Kidney (tissue), 14 donors: ENCODE data around the gene DNAAF5. TPM values are rescaled to one million over a fixed set of nuclear protein-coding genes. Genes with fewer than 3 reads are reported as not detected.

ENCODE experiments used
- DNase-seq, 5 donors: peaks; one replicate each; pipeline ENCODE4 v3.0.0-alpha.2; 2013 to 2020
- FAIRE-seq: peaks from 2 replicates; lab custom pipeline; 2012; peaks lifted over from hg19 to GRCh38; lab: Jason Lieb, UNC
- H3K27ac ChIP-seq, 2 donors: one replicate each; pipeline ENCODE4 v1.7.0; 2013; ENCODE audit warnings: low read depth in 2 of 2, low read length in 2 of 2, inconsistent platforms in 1 of 2
- H3K27me3 ChIP-seq: one replicate; pipeline ENCODE4 v1.7.1; 2013; ENCODE audit warnings: low read length, inconsistent platforms; ENCODE audit not compliant: control insufficient read depth, insufficient read depth
- H3K36me3 ChIP-seq, 3 donors: one replicate each; pipeline versions ENCODE4 v1.7.0 to v1.7.1; 2013; ENCODE audit warnings: low read length in 3 of 3, control low read depth in 1 of 3, inconsistent platforms in 1 of 3; ENCODE audit not compliant: insufficient read depth in 3 of 3, control insufficient read depth in 2 of 3
- H3K4me1 ChIP-seq, 3 donors: one replicate each; pipeline versions ENCODE4 v1.7.0 to v1.7.1; 2013; ENCODE audit warnings: low read length in 3 of 3, inconsistent platforms in 1 of 3, low read depth in 1 of 3; ENCODE audit not compliant: control insufficient read depth in 2 of 3, insufficient read depth in 2 of 3
- H3K4me3 ChIP-seq, 3 donors: one replicate each; pipeline versions ENCODE4 v1.7.0 to v1.8.1; 2013; ENCODE audit warnings: low read length in 3 of 3, control low read depth in 1 of 3, inconsistent platforms in 1 of 3
- H3K9ac ChIP-seq, 3 donors: one replicate each; pipeline versions ENCODE4 v1.7.0 to v1.7.1; 2013; ENCODE audit warnings: low read length in 3 of 3, control low read depth in 1 of 3, inconsistent platforms in 1 of 3
- H3K9me3 ChIP-seq, 3 donors: one replicate each; pipeline versions ENCODE4 v1.7.0 to v1.7.1; 2013; ENCODE audit warnings: low read length in 3 of 3, control low read depth in 1 of 3, inconsistent platforms in 1 of 3; ENCODE audit not compliant: control insufficient read depth in 2 of 3, insufficient read depth in 1 of 3
- intact Hi-C: fragments of 100-400 bp; cut with DNase I; formaldehyde crosslinking; loops from one replicate; pipeline ENCODE4 v1.11.1; 2022
- polyA plus RNA-seq: library from polyadenylated mRNA; stranded (reverse); fragments of 350-450 nt; fragmentation: Illumina TruSeq; extraction: RNeasy Lipid Tissue Mini Kit (QIAGEN cat#74804); gene quantifications from one replicate; pipeline ENCODE4 v1.2.3, GENCODE V29; 2014; ENCODE audit warnings: low read depth, low replicate concordance; ENCODE audit not compliant: insufficient read depth
- total RNA-seq: library from RNA; stranded (reverse); fragmentation: NEBNext Ultra II Directional; extraction: Animal tissue kit (Norgen Biotek cat#: 25700); gene quantifications from one replicate; pipeline ENCODE4 v1.2.1, GENCODE V29; 2021
- TF ChIP-seq, protein P1 (sequence below): IDR thresholded peaks from 3 replicates; pipeline ENCODE4 v1.5.1; 2012; ENCODE audit warnings: mild to moderate bottlenecking, moderate library complexity, borderline replicate concordance; ENCODE audit not compliant: insufficient read depth; ENCODE audit errors: extremely low read depth
- donor health status: control.
- donor health status: control.
- donor health status: control.
- donor health status: control.
- donor health status: control.
- donor health status: DM: yes; HTN: yes; CAD: no.
- donor health status: Normal renal cell carcinoma (clear cell type).

The DNAAF5 gene
- total and polyA plus RNA-seq, 2 donors from 2014 or later = 11.6 to 29.7 TPM

DNA sequence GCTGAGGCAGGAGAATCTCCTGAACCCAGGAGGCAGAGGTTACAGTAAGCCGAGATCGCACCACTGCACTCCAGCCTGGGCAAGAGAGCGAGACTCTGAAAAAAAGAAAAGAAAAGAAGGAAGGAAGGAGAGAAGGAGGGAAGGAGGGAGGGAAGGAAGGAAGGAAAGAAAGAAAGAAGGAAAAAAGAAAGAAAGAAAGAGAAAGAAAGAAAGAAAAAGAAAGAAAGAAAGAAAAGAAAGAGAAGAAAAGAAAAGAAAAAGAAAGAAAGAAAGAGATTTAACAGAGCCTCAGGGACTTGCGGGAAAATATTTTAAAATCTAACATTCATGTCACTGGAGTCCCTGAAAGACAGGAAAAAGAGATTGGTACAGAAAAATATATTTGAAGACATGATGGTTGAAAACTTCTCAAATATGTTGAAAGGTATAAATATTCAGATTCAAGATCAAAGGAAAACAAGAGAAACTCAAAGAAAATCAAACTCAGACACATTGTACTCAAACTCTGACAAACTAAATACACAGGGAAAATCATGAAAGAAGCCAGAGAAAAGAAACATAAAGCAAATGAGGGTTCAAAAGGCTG lies 25.3 kb upstream of the DNAAF5 start:
- intact Hi-C loops = no loop called here
- Histone ChIP-seq H3K27ac (no peak overlapping the region), H3K9ac (no peak overlapping the region), H3K27me3 (no peaks in the 10 kb centered on the region), H3K4me1 (peaks cover 0 to 5% (median 0%) of the 10 kb centered on the region in 3 donors), H3K9me3 (no peaks in the 10 kb centered on the region), H3K36me3 (peaks cover 2 to 8% (median 2%) of the 10 kb centered on the region in 3 donors), H3K4me3 (no peak overlapping the region)
- TF ChIP-seq, protein P1, sequence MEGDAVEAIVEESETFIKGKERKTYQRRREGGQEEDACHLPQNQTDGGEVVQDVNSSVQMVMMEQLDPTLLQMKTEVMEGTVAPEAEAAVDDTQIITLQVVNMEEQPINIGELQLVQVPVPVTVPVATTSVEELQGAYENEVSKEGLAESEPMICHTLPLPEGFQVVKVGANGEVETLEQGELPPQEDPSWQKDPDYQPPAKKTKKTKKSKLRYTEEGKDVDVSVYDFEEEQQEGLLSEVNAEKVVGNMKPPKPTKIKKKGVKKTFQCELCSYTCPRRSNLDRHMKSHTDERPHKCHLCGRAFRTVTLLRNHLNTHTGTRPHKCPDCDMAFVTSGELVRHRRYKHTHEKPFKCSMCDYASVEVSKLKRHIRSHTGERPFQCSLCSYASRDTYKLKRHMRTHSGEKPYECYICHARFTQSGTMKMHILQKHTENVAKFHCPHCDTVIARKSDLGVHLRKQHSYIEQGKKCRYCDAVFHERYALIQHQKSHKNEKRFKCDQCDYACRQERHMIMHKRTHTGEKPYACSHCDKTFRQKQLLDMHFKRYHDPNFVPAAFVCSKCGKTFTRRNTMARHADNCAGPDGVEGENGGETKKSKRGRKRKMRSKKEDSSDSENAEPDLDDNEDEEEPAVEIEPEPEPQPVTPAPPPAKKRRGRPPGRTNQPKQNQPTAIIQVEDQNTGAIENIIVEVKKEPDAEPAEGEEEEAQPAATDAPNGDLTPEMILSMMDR = no peak
- FAIRE-seq = no peak
- DNase-seq = no peak

- DNase-seq (no peak), FAIRE-seq (no peak)
- H3K9ac ChIP-seq = no peak overlapping the region
- peaks cover 0 to 5% (median 0%) of the 10 kb centered on the region in 3 donors for H3K4me1 ChIP-seq
- no peak overlapping the region for H3K27ac ChIP-seq
- H3K9me3 ChIP-seq = no peaks in the 10 kb centered on the region
- no peak overlapping the region for H3K4me3 ChIP-seq
- H3K27me3 ChIP-seq = no peaks in the 10 kb centered on the region
- H3K36me3 ChIP-seq = peaks cover 2 to 8% (median 2%) of the 10 kb centered on the region in 3 donors
- intact Hi-C loops = no loop called here
- TF ChIP-seq, protein P1 = no peak
Observed at GRCh38 chr7:703049-703448, 23.4 kb upstream of the DNAAF5 start.

- H3K36me3 ChIP-seq = no peaks in the 10 kb centered on the region
- intact Hi-C loops = no loop called here
- no peak overlapping the region for H3K9ac ChIP-seq
- no peaks in the 10 kb centered on the region for H3K9me3 ChIP-seq
- H3K4me1 ChIP-seq = no peaks in the 10 kb centered on the region
- H3K27me3 ChIP-seq = no peaks in the 10 kb centered on the region
- no peak overlapping the region for H3K4me3 ChIP-seq
- TF ChIP-seq, protein P1 = no peak
- FAIRE-seq (no peak), DNase-seq (peak in 1 of 5 donors; percentile 50)
- no peak overlapping the region for H3K27ac ChIP-seq
Observed at GRCh38 chr7:706721-707120, 19.8 kb upstream of the DNAAF5 start.
